Right renal cortex interstitium (tissue), 3 donors: ENCODE data around the gene GAD1. TPM values are rescaled to one million over a fixed set of nuclear protein-coding genes. Genes with fewer than 3 reads are reported as not detected.

Experiments used
- DNase-seq, 3 donors: peaks; one replicate each; pipeline ENCODE4 v3.0.0-alpha.2; 2013; ENCODE audit warnings: low read depth in 3 of 3, low spot score in 2 of 3
- polyA plus RNA-seq, 3 donors: library from polyadenylated mRNA; unstranded; fragments of 120-200 nt; gene quantifications; one replicate each; pipeline ENCODE4 v1.2.1, GENCODE V29; 2013; ENCODE audit not compliant: insufficient read length in 3 of 3

The GAD1 gene
- polyA plus RNA-seq, 3 donors, result 0.53 to 1.2 (median 1.0) TPM

- DNase-seq, result no peak
Measured at GRCh38 chr2:170840717-170841210, 24.1 kb downstream of the GAD1 start.

- no peak for DNase-seq
Measured at GRCh38 chr2:170842785-170843184, 26.1 kb downstream of the GAD1 start.

- no peak for DNase-seq
Measured at GRCh38 chr2:170843656-170844055, 27.0 kb downstream of the GAD1 start.

DNA sequence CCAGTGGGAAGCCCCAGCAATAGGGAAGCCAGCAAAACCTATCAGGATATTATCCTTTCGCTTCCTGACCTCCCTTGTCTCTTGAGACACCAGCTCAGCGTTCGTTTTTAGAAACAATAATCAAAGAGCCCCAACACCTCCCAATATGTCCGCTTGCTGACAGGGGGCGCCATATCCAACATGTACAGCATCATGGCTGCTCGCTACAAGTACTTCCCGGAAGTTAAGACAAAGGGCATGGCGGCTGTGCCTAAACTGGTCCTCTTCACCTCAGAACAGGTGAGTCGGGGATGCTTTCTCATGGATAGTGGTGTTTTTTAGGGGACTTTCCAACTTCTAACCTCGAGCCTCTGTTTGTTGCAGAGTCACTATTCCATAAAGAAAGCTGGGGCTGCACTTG is 28.7 kb downstream of the GAD1 start:
- DNase-seq, result no peak

GRCh38 chr2:170846314-170846713 is 29.6 kb downstream of the GAD1 start:
- no peak for DNase-seq

GRCh38 chr2:170847716-170848115 is 31.0 kb downstream of the GAD1 start:
- DNase-seq, result no peak

GRCh38 chr2:170848587-170848986 is 31.9 kb downstream of the GAD1 start:
- no peak for DNase-seq

GRCh38 chr2:170850251-170850650 is 33.6 kb downstream of the GAD1 start:
- no peak for DNase-seq

DNA sequence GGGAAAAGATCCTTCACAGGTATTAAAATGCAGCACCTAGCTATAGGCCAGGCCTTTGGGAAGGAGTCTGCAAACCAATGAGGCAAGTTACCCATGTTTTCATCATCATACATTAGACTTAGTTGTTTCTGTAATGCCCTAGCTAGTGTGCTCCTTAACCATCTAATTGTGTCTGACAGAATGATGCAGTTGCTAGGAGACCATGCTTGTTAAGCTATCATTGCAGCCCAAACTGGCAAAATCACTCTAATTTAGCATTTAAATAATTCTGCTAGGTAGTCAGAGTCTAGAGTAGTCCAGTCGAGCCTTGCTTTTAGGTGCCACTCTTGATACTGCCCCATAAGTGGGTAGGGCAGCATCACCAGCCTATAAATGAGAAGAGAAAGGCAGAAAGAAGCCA is 34.9 kb downstream of the GAD1 start:
- no peak for DNase-seq

- no peak for DNase-seq
Measured at GRCh38 chr2:170856066-170856465, 39.4 kb downstream of the GAD1 start.

- DNase-seq, result no peak
Measured at GRCh38 chr2:170862286-170862902, 45.7 kb downstream of the GAD1 start.

- DNase-seq, result no peak
Measured at GRCh38 chr2:170863087-170863486, 46.4 kb downstream of the GAD1 start.

DNA sequence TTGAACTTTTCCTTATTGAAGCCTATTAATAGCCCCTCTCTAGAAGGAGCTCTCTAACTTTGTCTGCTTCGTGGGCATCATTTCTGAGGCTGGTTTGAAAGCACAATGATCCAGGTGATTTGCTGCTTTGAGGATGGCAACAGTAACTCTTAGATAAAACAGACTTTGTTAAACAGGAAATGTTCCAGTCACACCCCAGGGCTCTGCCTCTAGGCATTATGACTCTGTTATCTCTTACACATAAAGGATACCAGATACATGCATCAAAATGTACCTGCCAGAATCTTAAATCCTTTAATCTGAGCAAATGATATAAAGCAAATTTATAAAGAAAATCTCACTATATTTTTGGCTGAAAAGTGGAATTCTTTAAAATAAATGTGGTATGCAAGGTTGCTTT is 52.3 kb downstream of the GAD1 start:
- DNase-seq, result no peak

DNA sequence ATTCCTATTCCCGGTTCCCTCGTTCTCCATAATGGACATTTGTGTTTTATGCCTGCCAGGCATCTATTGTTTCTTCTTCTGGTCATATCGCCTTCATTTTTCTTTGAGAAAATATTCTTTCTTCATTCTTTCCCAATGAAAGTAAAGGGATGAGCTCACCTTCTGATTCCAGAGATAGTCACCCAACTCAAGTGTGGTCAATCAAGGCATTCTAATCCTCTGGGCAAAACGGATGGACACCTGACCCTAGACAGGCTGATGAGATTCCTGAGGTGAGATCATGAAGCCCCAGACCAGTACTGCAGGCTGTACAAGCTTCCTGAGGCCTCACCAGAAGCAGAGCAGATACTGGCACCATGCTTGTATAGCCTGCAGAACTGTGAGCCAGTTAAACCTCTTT is 52.8 kb downstream of the GAD1 start:
- no peak for DNase-seq

DNA sequence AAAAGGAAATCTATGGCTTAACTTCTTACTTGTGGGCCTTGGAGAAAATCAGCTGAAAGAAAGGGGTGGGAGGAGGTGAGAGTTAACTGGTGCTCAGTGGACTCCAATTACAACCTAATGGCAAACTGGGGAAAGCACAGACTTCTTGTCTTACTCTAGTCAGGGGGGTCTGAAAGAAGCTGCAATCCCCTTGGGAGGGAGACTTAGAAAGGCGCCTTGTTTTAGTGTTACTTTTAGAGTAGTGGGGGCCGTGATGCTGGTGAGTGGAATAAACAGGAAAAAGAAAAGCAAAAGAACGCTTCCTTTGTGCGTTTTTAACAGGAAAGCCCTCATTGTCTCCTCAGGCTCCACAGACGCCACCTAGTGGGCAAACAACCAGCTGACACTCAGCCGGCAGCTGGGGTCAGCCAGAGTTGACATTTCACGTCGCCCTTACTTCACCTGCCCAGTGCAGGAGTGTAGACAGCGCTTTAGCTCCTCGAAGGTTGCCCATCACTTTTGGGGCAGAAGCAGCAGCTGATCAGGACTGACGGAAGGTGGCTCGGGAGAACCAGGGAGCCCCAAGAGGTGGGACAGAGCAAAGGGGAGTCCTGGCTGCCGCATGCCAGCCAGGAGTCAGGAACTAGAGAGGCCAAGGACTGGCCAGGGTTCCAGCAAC is 56.5 kb downstream of the GAD1 start:
- peak; percentile 62 to 78 (median 74) for DNase-seq

DNA sequence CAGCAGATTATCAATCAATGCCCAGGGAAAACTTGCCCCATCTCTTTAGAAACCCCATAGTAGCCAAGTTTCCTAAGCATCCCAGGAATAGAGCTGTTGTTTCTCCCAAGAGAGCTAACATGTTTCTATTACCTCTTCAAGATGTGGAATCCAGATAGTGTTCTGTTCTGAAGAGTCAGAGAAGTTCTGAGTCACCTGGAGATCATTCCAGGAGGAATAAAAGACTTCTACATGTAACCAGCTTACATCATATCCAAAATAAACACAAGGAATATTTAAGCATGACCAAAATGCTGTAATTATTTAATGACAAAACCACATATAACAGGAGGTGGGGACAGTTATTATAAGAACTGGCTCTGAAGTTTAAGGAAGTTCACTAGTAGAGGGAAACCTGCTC is 61.4 kb downstream of the GAD1 start:
- no peak for DNase-seq

DNA sequence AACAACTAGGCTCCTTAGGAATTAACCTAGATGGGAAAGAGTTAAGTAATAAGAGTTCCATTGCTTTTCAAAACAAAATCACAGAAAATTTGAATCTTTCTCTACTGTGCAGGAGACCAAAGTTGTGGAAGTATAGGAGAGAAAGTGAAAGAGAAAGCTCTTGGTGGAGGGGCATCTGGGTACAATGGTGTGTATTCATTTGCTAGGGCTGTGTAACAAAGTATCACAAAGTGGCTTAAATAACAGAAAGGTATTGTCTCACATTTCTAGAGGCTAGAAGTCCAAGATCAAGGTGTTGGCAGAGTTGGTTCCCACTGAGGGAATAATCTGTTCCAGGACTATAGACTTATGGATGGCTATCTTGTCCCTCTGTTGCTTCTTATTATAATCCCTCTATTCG is 61.8 kb downstream of the GAD1 start:
- DNase-seq, result no peak

GRCh38 chr2:170881840-170882239 is 65.2 kb downstream of the GAD1 start:
- no peak for DNase-seq

- no peak for DNase-seq
Measured at GRCh38 chr2:170882758-170883157, 66.1 kb downstream of the GAD1 start.

DNA sequence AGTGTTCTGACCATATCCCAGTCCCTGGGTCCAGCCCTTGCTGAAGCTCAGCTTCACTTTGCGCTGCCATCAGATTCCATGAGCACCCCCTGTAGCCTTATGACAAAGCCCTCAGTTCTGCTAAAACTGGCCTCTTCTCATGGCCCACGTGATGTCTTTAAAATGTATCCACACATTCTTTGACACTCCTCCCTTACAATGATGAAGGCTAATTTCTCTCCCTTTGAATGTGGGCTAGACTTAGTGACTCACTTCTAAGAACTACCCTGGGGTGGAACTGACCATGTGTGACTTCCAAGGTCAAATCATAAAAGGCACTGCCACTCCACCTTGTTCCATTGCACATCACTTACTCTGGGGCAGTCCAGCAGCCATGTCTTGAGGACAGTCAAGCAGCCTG is 67.0 kb downstream of the GAD1 start:
- no peak for DNase-seq

- DNase-seq, result no peak
Measured at GRCh38 chr2:170885130-170885791, 68.6 kb downstream of the GAD1 start.

DNA sequence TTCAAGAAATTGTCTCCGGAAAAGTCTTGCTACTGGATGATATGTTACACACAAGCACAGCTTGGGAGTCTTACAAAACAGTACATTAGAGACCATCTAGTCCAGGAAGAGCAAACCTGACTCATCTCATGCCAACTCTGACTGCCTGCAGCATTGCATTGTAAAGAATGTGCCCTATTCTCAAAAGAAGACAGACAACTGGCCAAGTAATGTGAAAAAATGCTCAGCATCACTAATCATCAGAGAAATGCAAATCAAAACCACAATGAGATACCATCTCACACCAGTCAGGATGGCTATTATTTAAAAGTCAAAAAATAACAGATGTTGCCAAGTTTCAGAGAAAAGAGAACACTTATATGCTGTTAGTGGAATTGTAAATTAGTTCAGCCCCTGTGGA is 69.7 kb downstream of the GAD1 start:
- no peak for DNase-seq
